Thymus (tissue), 11 donors: ENCODE measurements around the gene GRIK3. TPM values are rescaled to one million over a fixed set of nuclear protein-coding genes. Genes with fewer than 3 reads are reported as not detected.

Experiments used
- DNase-seq, 9 donors: peaks; one replicate each; pipeline ENCODE4 v3.0.0-alpha.2; 2013; ENCODE audit warnings: low spot score in 9 of 9, low read depth in 6 of 9, missing footprints in 1 of 9
- H3K27ac ChIP-seq, 2 donors: one replicate each; pipeline ENCODE4 v1.5.1; 2013; ENCODE audit warnings: control low read depth in 1 of 2, low read depth in 1 of 2, low read length in 1 of 2, mild to moderate bottlenecking in 1 of 2, moderate library complexity in 1 of 2
- H3K27me3 ChIP-seq, 2 donors: one replicate each; pipeline ENCODE4 v1.5.1; 2013; ENCODE audit warnings: low read length in 1 of 2; ENCODE audit not compliant: control insufficient read depth in 2 of 2, insufficient read depth in 1 of 2
- H3K36me3 ChIP-seq, 2 donors: one replicate each; pipeline ENCODE4 v1.5.1; 2013; ENCODE audit warnings: low read length in 1 of 2, mild to moderate bottlenecking in 1 of 2, moderate library complexity in 1 of 2; ENCODE audit not compliant: control insufficient read depth in 2 of 2, insufficient read depth in 2 of 2
- H3K4me1 ChIP-seq, 2 donors: one replicate each; pipeline ENCODE4 v1.5.1; 2013; ENCODE audit warnings: low read length in 2 of 2; ENCODE audit not compliant: control insufficient read depth in 2 of 2, insufficient read depth in 2 of 2
- H3K4me3 ChIP-seq, 2 donors: one replicate each; pipeline ENCODE4 v1.5.1; 2013; ENCODE audit warnings: low read length in 2 of 2, control low read depth in 1 of 2, mild to moderate bottlenecking in 1 of 2
- H3K9me3 ChIP-seq, 2 donors: one replicate each; pipeline ENCODE4 v1.5.1; 2013; ENCODE audit warnings: low read length in 1 of 2, mild to moderate bottlenecking in 1 of 2; ENCODE audit not compliant: control insufficient read depth in 2 of 2, insufficient read depth in 1 of 2
- WGBS: extraction: QIAGEN DNeasy Blood & Tissue Kit; methylation state at CpG from one replicate; pipeline ENCODE4 v1.1.7; 2013; 5-methylcytosine and 5-hydroxymethylcytosine counted together
- polyA plus RNA-seq: library from polyadenylated mRNA; stranded (reverse); fragments of 200-250 nt; gene quantifications from one replicate; pipeline ENCODE4 v1.2.3, GENCODE V29; 2013
- total RNA-seq: library from RNA; stranded (reverse); fragments of 120-200 nt; gene quantifications from one replicate; pipeline ENCODE4 v1.2.4, GENCODE V29; 2013
- donor health status: healthy.

The GRIK3 gene
- total and polyA plus RNA-seq, 2 donors = 0.05 to 0.16 TPM

DNA sequence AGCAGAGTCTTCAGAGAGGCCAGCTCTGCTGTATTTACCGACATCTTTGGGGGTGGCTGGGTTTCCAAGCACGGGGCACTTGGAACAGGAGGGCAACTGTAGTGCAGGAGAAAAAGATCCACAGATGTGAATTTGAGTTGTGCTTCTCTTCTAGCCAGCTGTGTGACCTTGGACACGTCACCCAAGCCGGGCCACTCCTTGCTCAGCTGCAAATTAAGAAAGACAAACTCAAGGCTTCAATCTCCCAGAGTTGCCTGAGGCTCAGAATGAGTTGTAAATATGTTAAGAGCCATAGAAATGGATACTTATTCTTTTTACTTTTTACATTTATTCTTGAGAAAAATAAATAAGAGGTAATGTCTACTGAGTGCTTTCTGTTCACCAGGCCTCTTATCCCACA lies 24.3 kb downstream of the GRIK3 start:
- no peaks in the 10 kb centered on the region for H3K36me3 ChIP-seq
- WGBS = 82% methylated on average over 4 of the region's 4 CpGs
- H3K4me1 ChIP-seq = no peaks in the 10 kb centered on the region
- H3K4me3 ChIP-seq = no peak overlapping the region
- H3K27me3 ChIP-seq = no peaks in the 10 kb centered on the region
- H3K27ac ChIP-seq = no peak overlapping the region
- no peaks in the 10 kb centered on the region for H3K9me3 ChIP-seq
- no peak for DNase-seq

DNA sequence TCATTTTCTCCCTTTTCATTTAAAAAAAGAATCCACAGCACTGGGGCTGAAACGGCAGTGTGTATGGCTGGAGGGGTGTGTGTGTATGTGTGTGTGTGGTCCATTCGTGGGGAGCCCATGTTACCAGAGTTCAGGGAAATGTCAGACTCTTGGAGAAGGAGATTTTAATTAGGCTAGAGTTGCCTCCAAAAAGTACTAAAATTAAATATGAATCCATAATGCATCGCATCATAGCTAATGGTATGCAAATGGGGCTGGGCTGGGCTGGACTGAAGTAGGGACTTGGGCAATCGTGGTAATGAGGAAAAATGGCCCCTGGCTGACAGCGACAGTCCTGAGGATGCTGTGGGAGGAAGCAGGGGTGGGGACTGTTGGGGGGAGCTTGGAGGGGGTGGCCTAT lies 24.8 kb downstream of the GRIK3 start:
- WGBS = 60% methylated on average over 5 of the region's 5 CpGs
- Histone ChIP-seq H3K4me1 (no peaks in the 10 kb centered on the region), H3K27ac (no peak overlapping the region), H3K27me3 (no peaks in the 10 kb centered on the region), H3K4me3 (no peak overlapping the region), H3K36me3 (no peaks in the 10 kb centered on the region), H3K9me3 (no peaks in the 10 kb centered on the region)
- no peak for DNase-seq

DNA sequence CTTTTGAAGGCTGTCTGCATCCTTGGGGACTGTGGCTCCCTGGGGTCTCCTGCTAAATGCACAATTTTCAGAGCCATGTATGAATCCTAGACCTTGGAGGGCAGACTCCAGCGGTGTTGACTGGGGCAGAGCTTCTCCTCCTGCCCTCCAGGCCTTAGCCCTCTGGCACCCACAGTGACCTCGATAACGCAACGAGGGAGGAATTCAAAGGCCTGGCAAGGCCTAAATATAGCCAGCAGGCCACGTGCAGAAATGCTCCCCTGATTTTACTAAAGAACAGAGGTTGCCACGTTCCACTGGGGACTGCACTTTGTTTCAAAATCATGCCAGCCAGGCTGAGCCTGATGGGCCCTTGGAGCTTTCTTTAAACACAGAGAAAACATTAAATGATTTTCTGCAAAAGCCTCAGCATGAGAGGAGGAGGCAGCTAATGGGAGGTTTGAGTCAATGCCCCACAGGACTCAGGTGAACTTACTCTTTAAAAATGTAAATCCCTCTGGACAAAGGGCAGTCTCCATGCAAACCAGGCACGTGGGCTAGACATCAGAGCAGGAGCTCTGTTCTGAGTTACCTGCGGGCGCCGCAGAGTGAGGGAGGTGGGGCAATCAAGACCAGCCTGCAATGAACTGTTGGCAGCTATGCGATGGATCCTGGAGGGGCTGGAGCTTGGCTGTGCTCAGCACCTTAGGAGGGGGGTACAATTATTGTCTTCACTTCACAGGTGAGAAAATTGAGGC lies 28.0 kb downstream of the GRIK3 start:
- no peak overlapping the region for H3K27ac ChIP-seq
- no peaks in the 10 kb centered on the region for H3K36me3 ChIP-seq
- 72% methylated on average over 11 of the region's 11 CpGs for WGBS
- H3K4me3 ChIP-seq = no peak overlapping the region
- DNase-seq = no peak
- no peaks in the 10 kb centered on the region for H3K9me3 ChIP-seq
- no peaks in the 10 kb centered on the region for H3K27me3 ChIP-seq
- no peaks in the 10 kb centered on the region for H3K4me1 ChIP-seq

DNA sequence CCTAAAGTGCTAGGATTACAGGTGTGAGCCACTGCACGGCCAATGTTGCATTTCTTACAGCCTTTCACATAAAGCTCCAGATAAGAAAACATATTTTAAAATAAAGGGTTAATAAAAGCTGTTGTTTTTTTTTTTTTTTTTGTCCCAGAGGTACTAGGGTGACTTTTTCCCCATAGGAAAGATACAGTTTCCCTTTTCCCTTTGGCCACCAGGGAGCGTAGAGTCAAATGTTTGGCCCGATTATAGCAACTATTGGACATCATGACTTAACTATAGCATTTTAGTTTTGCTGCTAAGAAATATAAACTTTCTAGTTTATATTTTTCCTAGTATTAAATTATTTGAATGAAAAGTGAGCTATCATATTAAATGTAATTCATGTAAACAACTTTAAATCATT lies 31.4 kb downstream of the GRIK3 start:
- Histone ChIP-seq H3K4me3 (no peak overlapping the region), H3K36me3 (no peaks in the 10 kb centered on the region), H3K27me3 (no peaks in the 10 kb centered on the region), H3K4me1 (no peaks in the 10 kb centered on the region), H3K9me3 (no peaks in the 10 kb centered on the region), H3K27ac (no peak overlapping the region)
- WGBS = 96% methylated on average over 3 of the region's 3 CpGs
- no peak for DNase-seq

DNA sequence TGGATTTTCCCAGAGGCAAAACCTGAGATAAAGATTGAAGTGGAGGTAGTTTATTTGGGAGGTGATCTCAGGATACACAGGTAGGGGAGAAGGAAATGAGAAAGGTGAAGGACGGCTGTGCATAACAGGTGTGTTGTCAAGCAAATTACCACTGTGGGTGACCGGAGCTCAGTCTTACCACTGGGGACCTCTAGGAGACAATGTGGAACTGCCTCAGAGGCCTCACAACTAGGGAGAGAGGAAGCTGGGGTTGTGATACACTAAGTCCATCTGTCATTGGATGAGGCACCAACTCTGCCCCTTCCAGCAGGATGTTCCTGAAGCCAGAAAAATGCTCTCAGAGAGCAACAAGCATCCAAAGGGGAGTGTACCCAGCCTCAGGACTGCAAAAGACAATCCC lies 32.6 kb downstream of the GRIK3 start:
- H3K27ac ChIP-seq = no peak overlapping the region
- H3K4me1 ChIP-seq = no peaks in the 10 kb centered on the region
- no peak overlapping the region for H3K4me3 ChIP-seq
- H3K9me3 ChIP-seq = no peaks in the 10 kb centered on the region
- WGBS = 43% methylated on average over 2 of the region's 2 CpGs
- H3K27me3 ChIP-seq = no peaks in the 10 kb centered on the region
- no peaks in the 10 kb centered on the region for H3K36me3 ChIP-seq
- no peak for DNase-seq

DNA sequence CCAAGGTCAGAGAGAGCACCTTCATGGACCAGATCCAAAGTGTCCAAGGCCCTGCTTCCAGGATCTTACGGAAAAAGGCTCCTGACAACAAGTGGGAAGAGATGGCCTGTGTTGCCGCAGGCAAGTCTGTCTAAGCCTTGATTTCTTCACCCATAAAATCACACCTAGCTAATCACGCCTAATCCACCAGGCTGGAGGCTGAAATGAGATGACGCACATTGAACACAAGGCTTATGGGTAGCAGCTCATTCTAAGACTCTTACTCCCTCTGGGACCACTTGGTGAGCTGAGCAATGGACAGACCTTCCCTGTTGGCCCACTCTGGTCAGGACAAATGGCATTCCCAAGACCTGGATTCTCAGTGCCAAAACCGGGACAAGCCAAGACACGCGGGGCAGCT lies 38.2 kb downstream of the GRIK3 start:
- WGBS = 94% methylated on average over 7 of the region's 7 CpGs
- H3K27me3 ChIP-seq = no peaks in the 10 kb centered on the region
- H3K27ac ChIP-seq = no peak overlapping the region
- H3K9me3 ChIP-seq = no peaks in the 10 kb centered on the region
- DNase-seq = no peak
- no peaks in the 10 kb centered on the region for H3K4me1 ChIP-seq
- H3K4me3 ChIP-seq = no peak overlapping the region
- no peaks in the 10 kb centered on the region for H3K36me3 ChIP-seq

DNA sequence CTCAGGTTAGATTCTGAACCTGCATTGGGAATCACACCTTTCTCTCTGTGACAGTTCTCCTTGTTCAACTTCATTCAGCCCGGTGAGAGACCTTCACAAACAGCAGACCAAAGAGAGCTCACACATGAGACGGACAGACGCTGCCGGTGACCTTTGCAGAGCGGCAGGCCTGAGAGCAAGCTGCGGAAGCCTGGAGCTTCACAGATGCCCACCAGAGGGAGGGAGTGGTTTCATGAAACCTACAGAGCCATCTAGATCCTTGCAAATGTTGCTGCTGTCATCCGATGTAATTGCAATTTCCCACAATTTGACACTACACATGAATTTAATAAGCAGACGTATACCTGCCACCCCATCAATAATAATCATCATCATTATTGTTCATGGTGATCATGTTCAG lies 39.4 kb downstream of the GRIK3 start:
- no peaks in the 10 kb centered on the region for H3K4me1 ChIP-seq
- H3K27me3 ChIP-seq = no peaks in the 10 kb centered on the region
- H3K4me3 ChIP-seq = no peak overlapping the region
- no peaks in the 10 kb centered on the region for H3K9me3 ChIP-seq
- WGBS = 70% methylated on average over 8 of the region's 8 CpGs
- no peak for DNase-seq
- H3K27ac ChIP-seq = no peak overlapping the region
- no peaks in the 10 kb centered on the region for H3K36me3 ChIP-seq

DNA sequence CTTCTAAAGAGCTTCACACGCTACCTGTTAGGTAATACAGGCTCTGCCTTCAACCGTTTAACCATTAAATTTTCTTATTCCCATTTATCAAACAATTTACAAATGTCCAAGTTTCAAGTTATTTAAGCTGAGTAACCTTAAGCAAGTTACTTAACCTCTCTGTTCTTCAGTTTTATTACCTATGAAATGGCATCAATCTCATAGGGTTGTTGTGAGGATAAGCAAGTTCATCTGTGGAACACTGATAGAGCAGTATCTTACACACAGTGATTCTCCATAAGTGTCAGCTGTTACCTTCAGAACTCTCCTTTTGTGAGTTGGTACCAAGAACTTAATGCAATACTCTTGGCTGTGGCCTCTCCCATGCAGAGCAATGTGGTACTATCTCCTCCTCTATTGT lies 40.0 kb downstream of the GRIK3 start:
- Histone ChIP-seq H3K27me3 (no peaks in the 10 kb centered on the region), H3K36me3 (no peaks in the 10 kb centered on the region), H3K27ac (no peak overlapping the region), H3K9me3 (no peaks in the 10 kb centered on the region), H3K4me1 (no peaks in the 10 kb centered on the region), H3K4me3 (no peak overlapping the region)
- WGBS = 70% methylated on average over 2 of the region's 2 CpGs
- no peak for DNase-seq

DNA sequence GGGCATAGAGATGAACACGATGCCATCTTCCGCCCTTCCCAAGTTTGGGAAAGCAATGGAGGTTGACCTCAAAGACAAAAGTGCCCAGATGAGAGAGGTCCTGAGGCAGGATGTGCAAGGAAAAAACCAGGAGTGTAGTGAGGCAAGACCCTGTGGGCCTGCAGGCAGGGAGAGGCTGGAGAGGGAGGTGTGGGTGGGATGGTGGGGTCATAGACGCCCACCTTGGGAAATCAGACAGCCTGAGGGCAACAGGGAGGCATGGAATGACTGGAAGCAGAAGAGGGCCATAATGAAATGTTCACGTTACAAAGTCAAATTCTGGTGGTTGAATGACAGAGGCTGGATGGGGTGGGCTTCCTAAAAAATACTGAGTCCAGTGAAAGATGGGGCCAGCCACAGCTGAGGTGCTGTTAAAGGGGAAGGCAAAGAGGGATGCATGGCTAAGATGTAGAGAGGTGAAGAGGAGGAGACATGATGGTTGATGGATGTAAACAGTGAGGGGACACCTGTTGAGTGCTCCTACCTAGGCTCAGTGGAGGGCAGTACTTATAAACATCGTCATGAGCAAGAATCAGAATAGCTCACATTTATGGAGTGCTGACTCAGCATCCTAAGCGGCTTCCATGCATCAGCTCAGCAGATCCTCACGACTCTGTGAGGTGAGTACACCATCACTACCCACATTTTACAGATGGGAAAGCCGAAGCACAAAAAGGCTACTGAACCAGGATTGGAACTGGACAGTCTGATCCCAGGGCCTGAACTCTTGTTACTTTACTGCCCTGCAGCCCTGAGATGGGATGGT lies 42.0 kb downstream of the GRIK3 start:
- Histone ChIP-seq H3K9me3 (no peaks in the 10 kb centered on the region), H3K4me1 (no peaks in the 10 kb centered on the region), H3K27me3 (no peaks in the 10 kb centered on the region), H3K36me3 (no peaks in the 10 kb centered on the region), H3K4me3 (no peak overlapping the region), H3K27ac (no peak overlapping the region)
- 88% methylated on average over 8 of the region's 8 CpGs for WGBS
- DNase-seq = no peak
